GM18502 (cell line): Measurements from ENCODE around the gene PERM1.
"Not testable (repeated sequence)": the region's sequence is repeated elsewhere in the genome, so short reads cannot be mapped to it uniquely, and the experiment has no call there.

Experiments used
- ATAC-seq: cut with Tn5 transposase; IDR thresholded peaks from one replicate; pipeline ENCODE4 v1.9.1; 2021; ENCODE audit warnings: mild to moderate bottlenecking; ENCODE audit not compliant: unreplicated experiment, poor library complexity

PERM1 gene

GRCh38 chr1:998745-998994 lies 16.8 kb upstream of the PERM1 start:
- ATAC-seq, result no peak

GRCh38 chr1:997993-998744 lies 16.3 kb upstream of the PERM1 start:
- ATAC-seq, result no peak

GRCh38 chr1:997713-997992 lies 15.8 kb upstream of the PERM1 start:
- ATAC-seq, result no peak

GRCh38 chr1:996851-997712 lies 15.2 kb upstream of the PERM1 start:
- no peak for ATAC-seq

GRCh38 chr1:995665-996633 lies 14.1 kb upstream of the PERM1 start:
- no peak for ATAC-seq

GRCh38 chr1:994546-994945 lies 12.7 kb upstream of the PERM1 start:
- not testable (repeated sequence) for ATAC-seq

- no peak for ATAC-seq
Measured at GRCh38 chr1:993379-993995, 11.6 kb upstream of the PERM1 start.

- no peak for ATAC-seq
Measured at GRCh38 chr1:992362-992761, 10.5 kb upstream of the PERM1 start.

GRCh38 chr1:991895-992294 lies 10.0 kb upstream of the PERM1 start:
- no peak for ATAC-seq

GRCh38 chr1:991275-991674 lies 9.4 kb upstream of the PERM1 start:
- not testable (repeated sequence) for ATAC-seq

GRCh38 chr1:988061-988460 lies 6.2 kb upstream of the PERM1 start:
- ATAC-seq, result not testable (repeated sequence)

- no peak for ATAC-seq
Measured at GRCh38 chr1:985126-985525, 3.2 kb upstream of the PERM1 start.

- ATAC-seq, result no peak
Measured at GRCh38 chr1:984476-984814, 2.6 kb upstream of the PERM1 start.

GRCh38 chr1:983798-984475 lies 2.0 kb upstream of the PERM1 start:
- ATAC-seq, result no peak

- ATAC-seq, result no peak
Measured at GRCh38 chr1:982765-983436, 1.0 kb upstream of the PERM1 start.

- ATAC-seq, result no peak
Measured at GRCh38 chr1:981491-981954, 370 bp downstream of the PERM1 start.

GRCh38 chr1:980602-981395 lies 1.1 kb downstream of the PERM1 start:
- ATAC-seq, result no peak

GRCh38 chr1:980137-980571 lies 1.7 kb downstream of the PERM1 start:
- ATAC-seq, result no peak

- no peak for ATAC-seq
Measured at GRCh38 chr1:979744-980072, 2.2 kb downstream of the PERM1 start.
